GM19193 (cell line): Measurements from ENCODE around the gene WIPF1.

Experiments
- POLR2A ChIP-seq: IDR thresholded peaks from 4 replicates; pipeline ENCODE4 v1.6.1; 2011; ENCODE audit not compliant: insufficient read depth, insufficient read length; ENCODE audit errors: extremely low read depth

The WIPF1 gene

GRCh38 chr2:174609261-174609660, 11.7 kb upstream of the WIPF1 start:
- TF ChIP-seq POLR2A, result no peak

GRCh38 chr2:174608866-174609214, 11.2 kb upstream of the WIPF1 start:
- TF ChIP-seq POLR2A, result peak; percentile 68

GRCh38 chr2:174607989-174608865, 10.6 kb upstream of the WIPF1 start:
- TF ChIP-seq POLR2A, result no peak

GRCh38 chr2:174607584-174607983, 10.0 kb upstream of the WIPF1 start:
- TF ChIP-seq POLR2A, result no peak

- TF ChIP-seq POLR2A, result no peak
Observed at GRCh38 chr2:174606336-174606735, 8.7 kb upstream of the WIPF1 start.

GRCh38 chr2:174605687-174606086, 8.1 kb upstream of the WIPF1 start:
- TF ChIP-seq POLR2A, result no peak

- TF ChIP-seq POLR2A, result no peak
Observed at GRCh38 chr2:174603280-174603679, 5.7 kb upstream of the WIPF1 start.

- no peak for TF ChIP-seq POLR2A
Observed at GRCh38 chr2:174602745-174603144, 5.1 kb upstream of the WIPF1 start.

- peak; percentile 2 for TF ChIP-seq POLR2A
Observed at GRCh38 chr2:174600349-174600748, 2.7 kb upstream of the WIPF1 start.

GRCh38 chr2:174599310-174599921, 1.8 kb upstream of the WIPF1 start:
- TF ChIP-seq POLR2A, result no peak

- TF ChIP-seq POLR2A, result no peak
Observed at GRCh38 chr2:174597009-174597344, 627 bp downstream of the WIPF1 start.

- TF ChIP-seq POLR2A, result no peak
Observed at GRCh38 chr2:174595891-174596397, 1.7 kb downstream of the WIPF1 start.

GRCh38 chr2:174595116-174595809, 2.3 kb downstream of the WIPF1 start:
- peak; percentile 6 for TF ChIP-seq POLR2A

GRCh38 chr2:174594456-174594855, 3.1 kb downstream of the WIPF1 start:
- TF ChIP-seq POLR2A, result no peak

GRCh38 chr2:174593574-174594203, 3.9 kb downstream of the WIPF1 start:
- no peak for TF ChIP-seq POLR2A
